Measurements from ENCODE around the gene UBASH3B.
A peak's percentile ranks its signal among the peaks of the same experiment; 100 is the strongest.

Gene UBASH3B

GRCh38 chr11:122785031-122785541 lies 129.6 kb downstream of the UBASH3B start:
- DNase-seq (ENCODE audit: low read depth) = no peak

GRCh38 chr11:122786896-122787295 lies 131.4 kb downstream of the UBASH3B start:
- no peak for DNase-seq (ENCODE audit: low read depth)

- no peak for DNase-seq (ENCODE audit: low read depth)
Measured at GRCh38 chr11:122788781-122789535, 133.4 kb downstream of the UBASH3B start.

- no peak for DNase-seq (ENCODE audit: low read depth)
Measured at GRCh38 chr11:122789907-122790306, 134.4 kb downstream of the UBASH3B start.

- no peak for DNase-seq (ENCODE audit: low read depth)
Measured at GRCh38 chr11:122791411-122791810, 135.9 kb downstream of the UBASH3B start.

GRCh38 chr11:122791836-122792235 lies 136.3 kb downstream of the UBASH3B start:
- no peak for DNase-seq (ENCODE audit: low read depth)

- DNase-seq (ENCODE audit: low read depth) = no peak
Measured at GRCh38 chr11:122793515-122793914, 138.0 kb downstream of the UBASH3B start.

- no peak for DNase-seq (ENCODE audit: low read depth)
Measured at GRCh38 chr11:122795307-122795706, 139.8 kb downstream of the UBASH3B start.

- peak; percentile 63 for DNase-seq (ENCODE audit: low read depth)
Measured at GRCh38 chr11:122796128-122796717, 140.7 kb downstream of the UBASH3B start.

- no peak for DNase-seq (ENCODE audit: low read depth)
Measured at GRCh38 chr11:122797651-122798050, 142.1 kb downstream of the UBASH3B start.

- no peak for DNase-seq (ENCODE audit: low read depth)
Measured at GRCh38 chr11:122799406-122800105, 144.0 kb downstream of the UBASH3B start.

GRCh38 chr11:122802876-122803275 lies 147.4 kb downstream of the UBASH3B start:
- no peak for DNase-seq (ENCODE audit: low read depth)

GRCh38 chr11:122803306-122803705 lies 147.8 kb downstream of the UBASH3B start:
- DNase-seq (ENCODE audit: low read depth) = no peak

- DNase-seq (ENCODE audit: low read depth) = no peak
Measured at GRCh38 chr11:122803716-122804115, 148.2 kb downstream of the UBASH3B start.

- DNase-seq (ENCODE audit: low read depth) = no peak
Measured at GRCh38 chr11:122804161-122804560, 148.6 kb downstream of the UBASH3B start.

GRCh38 chr11:122804796-122805195 lies 149.3 kb downstream of the UBASH3B start:
- DNase-seq (ENCODE audit: low read depth) = no peak

GRCh38 chr11:122807731-122808477 lies 152.4 kb downstream of the UBASH3B start:
- no peak for DNase-seq (ENCODE audit: low read depth)

- no peak for DNase-seq (ENCODE audit: low read depth)
Measured at GRCh38 chr11:122808478-122808869, 153.0 kb downstream of the UBASH3B start.

GRCh38 chr11:122809866-122810265 lies 154.3 kb downstream of the UBASH3B start:
- DNase-seq (ENCODE audit: low read depth) = no peak

GRCh38 chr11:122811721-122812120 lies 156.2 kb downstream of the UBASH3B start:
- no peak for DNase-seq (ENCODE audit: low read depth)

GRCh38 chr11:122812638-122813037 lies 157.1 kb downstream of the UBASH3B start:
- no peak for DNase-seq (ENCODE audit: low read depth)
